GM23338 (cell line): ENCODE data around the gene MAP1B. TPM values are rescaled to one million over a fixed set of nuclear protein-coding genes. Genes with fewer than 3 reads are reported as not detected.

Experiments
- ATAC-seq: fragments of 200-7000 bp; cut with Tn5 transposase; 3 replicates; pipeline ENCODE4 v1.9.1; 2020
- DNase-seq: peaks from one replicate; pipeline ENCODE4 v3.0.0-alpha.2; 2015; ENCODE audit warnings: low spot score
- H2AFZ ChIP-seq: fragments of 200-600 bp; sonication (generic); 2 replicates; pipeline ENCODE4 v1.8.0; 2016; ENCODE audit warnings: antibody characterized with exemption, mild to moderate bottlenecking, moderate library complexity
- H3F3A ChIP-seq: fragments of 200-600 bp; sonication (generic); replicated peaks from 2 replicates; pipeline ENCODE4 v1.8.0; 2017; ENCODE audit warnings: antibody characterized with exemption, mixed run types, low read depth
- H3K27ac ChIP-seq: fragments of 200-600 bp; sonication (generic); 2 replicates; pipeline ENCODE4 v1.6.1; 2016; ENCODE audit warnings: low read depth
- H3K27me3 ChIP-seq: fragments of 200-600 bp; sonication (generic); 2 replicates; pipeline ENCODE4 v1.8.0; 2016; ENCODE audit warnings: mild to moderate bottlenecking, mixed run types, moderate library complexity; ENCODE audit not compliant: insufficient read depth
- H3K36me3 ChIP-seq: fragments of 200-600 bp; sonication (generic); 2 replicates; pipeline ENCODE4 v1.8.0; 2016; ENCODE audit warnings: mild to moderate bottlenecking; ENCODE audit not compliant: insufficient read depth
- H3K4me1 ChIP-seq: fragments of 200-600 bp; sonication (generic); 2 replicates; pipeline ENCODE4 v1.8.0; 2016; ENCODE audit warnings: mild to moderate bottlenecking, moderate library complexity; ENCODE audit not compliant: insufficient read depth
- H3K4me2 ChIP-seq: fragments of 200-600 bp; sonication (generic); 2 replicates; pipeline ENCODE4 v1.7.1; 2017; ENCODE audit warnings: mixed run types
- H3K4me3 ChIP-seq: fragments of 200-600 bp; sonication (generic); 2 replicates; pipeline ENCODE4 v1.6.1; 2016; ENCODE audit warnings: mixed run types
- H3K79me2 ChIP-seq: fragments of 200-600 bp; sonication (generic); replicated peaks from 2 replicates; pipeline ENCODE4 v1.8.0; 2017; ENCODE audit warnings: mild to moderate bottlenecking; ENCODE audit not compliant: insufficient read depth
- H3K9me2 ChIP-seq: fragments of 200-600 bp; sonication (generic); 2 replicates; pipeline ENCODE4 v1.8.0; 2017; ENCODE audit not compliant: insufficient read depth
- H4K20me1 ChIP-seq: fragments of 200-600 bp; sonication (generic); replicated peaks from 2 replicates; pipeline ENCODE4 v1.8.0; 2017; ENCODE audit warnings: mild to moderate bottlenecking; ENCODE audit not compliant: insufficient read depth
- H3K27ac Mint-ChIP-seq: 2 replicates; pipeline ENCODE4 v1.8.0; 2020; ENCODE audit warnings: inconsistent platforms, mild to moderate bottlenecking, moderate library complexity, mixed read lengths
- H3K27me3 Mint-ChIP-seq: 3 replicates; pipeline ENCODE4 v1.8.0; 2022; ENCODE audit warnings: low read depth, mild to moderate bottlenecking, moderate library complexity, mixed read lengths, inconsistent platforms; ENCODE audit not compliant: insufficient read depth, poor library complexity
- H3K36me3 Mint-ChIP-seq: 3 replicates; pipeline ENCODE4 v1.8.0; 2021; ENCODE audit warnings: low read depth, mild to moderate bottlenecking, inconsistent platforms, moderate library complexity, mixed read lengths
- H3K4me1 Mint-ChIP-seq: 3 replicates; pipeline ENCODE4 v1.8.0; 2020; ENCODE audit warnings: mild to moderate bottlenecking, inconsistent platforms, mixed read lengths
- H3K4me3 Mint-ChIP-seq: 3 replicates; pipeline ENCODE4 v1.8.0; 2021; ENCODE audit warnings: moderate library complexity, mild to moderate bottlenecking, inconsistent platforms, mixed read lengths
- H3K9me3 Mint-ChIP-seq: 3 replicates; pipeline ENCODE4 v1.8.0; 2020; ENCODE audit warnings: moderate library complexity, mild to moderate bottlenecking, inconsistent platforms, mixed read lengths
- EZH2 ChIP-seq: fragments of 200-600 bp; sonication (generic); IDR thresholded peaks from one replicate; pipeline ENCODE4 v1.8.0; 2017; ENCODE audit warnings: antibody characterized with exemption, mild to moderate bottlenecking, low read depth; ENCODE audit not compliant: unreplicated experiment
- JUNB ChIP-seq: IDR thresholded peaks from one replicate; pipeline ENCODE4 v1.6.1; 2016; ENCODE audit warnings: antibody characterized with exemption; ENCODE audit not compliant: unreplicated experiment
- ZNF114 ChIP-seq: fragments of 250-450 bp; sonication (Bioruptor Pico); IDR thresholded peaks from 2 replicates; pipeline ENCODE4 v1.5.0; 2020; ENCODE audit warnings: mild to moderate bottlenecking, moderate library complexity
- polyA plus RNA-seq: library from polyadenylated mRNA; unstranded; fragments of >200 nt; fragmentation: Nextera tagmentation; extraction: Ambion mirVana; gene quantifications from 2 replicates; pipeline ENCODE4 v1.2.1, GENCODE V29; 2016
- total RNA-seq: library from RNA; depleted of rRNA; stranded (reverse); fragments of >200 nt; shearing (Covaris generic); gene quantifications from 2 replicates; pipeline ENCODE4 v1.2.3, GENCODE V29; 2014
- TF ChIP-seq, protein P1 (sequence below): fragments of 250-450 bp; sonication (Bioruptor Pico); IDR thresholded peaks from 2 replicates; pipeline ENCODE4 v1.5.0; 2020; ENCODE audit warnings: mild to moderate bottlenecking, moderate library complexity
- TF ChIP-seq, protein P2 (sequence below), 2 experiments: fragments of 200-600 bp in 1 of 2; sonication (generic) in 1 of 2; conservative IDR thresholded peaks; 2 replicates each; pipeline versions ENCODE4 v1.5.1 to v1.6.1; 2016 to 2017; ENCODE audit warnings: antibody characterized with exemption in 2 of 2, low read depth in 2 of 2, mild to moderate bottlenecking in 2 of 2, moderate library complexity in 1 of 2

MAP1B gene
- total and polyA plus RNA-seq, 2 experiments from 2014 or later: 148 to 263 TPM

DNA sequence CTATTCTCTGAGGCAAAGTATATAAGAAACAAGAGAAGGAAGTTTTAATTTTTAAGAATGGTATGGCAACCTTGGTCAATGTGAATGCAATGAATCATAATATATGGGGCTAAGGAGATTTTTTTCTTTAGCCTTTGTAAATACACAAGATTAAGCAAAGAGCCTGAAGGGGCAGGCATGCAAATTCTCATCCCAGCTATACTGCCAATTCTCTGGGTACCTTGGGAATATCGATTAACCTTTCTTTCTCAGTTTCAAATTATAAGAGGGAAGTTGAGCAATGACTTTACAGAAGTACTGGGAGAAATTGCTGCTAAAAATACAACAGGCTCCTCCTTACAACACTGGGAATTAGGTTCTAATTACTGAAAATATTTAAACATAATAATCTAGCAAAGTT, 115.2 kb downstream of the MAP1B start:
- H3K36me3 ChIP-seq: peaks cover 47% of the 10 kb centered on the region
- no peak overlapping the region for H3K4me2 ChIP-seq
- no peaks in the 10 kb centered on the region for H3F3A ChIP-seq
- H2AFZ ChIP-seq: no peak overlapping the region
- Mint-ChIP-seq H3K4me3 (no peak overlapping the region), H3K27me3 (no peaks in the 10 kb centered on the region), H3K36me3 (peaks cover 82% of the 10 kb centered on the region), H3K27ac (no peak overlapping the region), H3K4me1 (no peaks in the 10 kb centered on the region; the same call in 2 of the 3 replicates), H3K9me3 (no peaks in the 10 kb centered on the region)
- no peaks in the 10 kb centered on the region; the same call in 1 of the 2 replicates for H3K4me1 ChIP-seq
- H3K9me2 ChIP-seq: no peaks in the 10 kb centered on the region
- H3K27ac ChIP-seq: no peak overlapping the region
- H3K79me2 ChIP-seq: no peaks in the 10 kb centered on the region
- ATAC-seq: no peak
- H4K20me1 ChIP-seq: no peaks in the 10 kb centered on the region
- DNase-seq: no peak
- no peak for TF ChIP-seq JUNB
- TF ChIP-seq ZNF114 (CRISPR knock-in tag): no peak
- TF ChIP-seq, protein P1, sequence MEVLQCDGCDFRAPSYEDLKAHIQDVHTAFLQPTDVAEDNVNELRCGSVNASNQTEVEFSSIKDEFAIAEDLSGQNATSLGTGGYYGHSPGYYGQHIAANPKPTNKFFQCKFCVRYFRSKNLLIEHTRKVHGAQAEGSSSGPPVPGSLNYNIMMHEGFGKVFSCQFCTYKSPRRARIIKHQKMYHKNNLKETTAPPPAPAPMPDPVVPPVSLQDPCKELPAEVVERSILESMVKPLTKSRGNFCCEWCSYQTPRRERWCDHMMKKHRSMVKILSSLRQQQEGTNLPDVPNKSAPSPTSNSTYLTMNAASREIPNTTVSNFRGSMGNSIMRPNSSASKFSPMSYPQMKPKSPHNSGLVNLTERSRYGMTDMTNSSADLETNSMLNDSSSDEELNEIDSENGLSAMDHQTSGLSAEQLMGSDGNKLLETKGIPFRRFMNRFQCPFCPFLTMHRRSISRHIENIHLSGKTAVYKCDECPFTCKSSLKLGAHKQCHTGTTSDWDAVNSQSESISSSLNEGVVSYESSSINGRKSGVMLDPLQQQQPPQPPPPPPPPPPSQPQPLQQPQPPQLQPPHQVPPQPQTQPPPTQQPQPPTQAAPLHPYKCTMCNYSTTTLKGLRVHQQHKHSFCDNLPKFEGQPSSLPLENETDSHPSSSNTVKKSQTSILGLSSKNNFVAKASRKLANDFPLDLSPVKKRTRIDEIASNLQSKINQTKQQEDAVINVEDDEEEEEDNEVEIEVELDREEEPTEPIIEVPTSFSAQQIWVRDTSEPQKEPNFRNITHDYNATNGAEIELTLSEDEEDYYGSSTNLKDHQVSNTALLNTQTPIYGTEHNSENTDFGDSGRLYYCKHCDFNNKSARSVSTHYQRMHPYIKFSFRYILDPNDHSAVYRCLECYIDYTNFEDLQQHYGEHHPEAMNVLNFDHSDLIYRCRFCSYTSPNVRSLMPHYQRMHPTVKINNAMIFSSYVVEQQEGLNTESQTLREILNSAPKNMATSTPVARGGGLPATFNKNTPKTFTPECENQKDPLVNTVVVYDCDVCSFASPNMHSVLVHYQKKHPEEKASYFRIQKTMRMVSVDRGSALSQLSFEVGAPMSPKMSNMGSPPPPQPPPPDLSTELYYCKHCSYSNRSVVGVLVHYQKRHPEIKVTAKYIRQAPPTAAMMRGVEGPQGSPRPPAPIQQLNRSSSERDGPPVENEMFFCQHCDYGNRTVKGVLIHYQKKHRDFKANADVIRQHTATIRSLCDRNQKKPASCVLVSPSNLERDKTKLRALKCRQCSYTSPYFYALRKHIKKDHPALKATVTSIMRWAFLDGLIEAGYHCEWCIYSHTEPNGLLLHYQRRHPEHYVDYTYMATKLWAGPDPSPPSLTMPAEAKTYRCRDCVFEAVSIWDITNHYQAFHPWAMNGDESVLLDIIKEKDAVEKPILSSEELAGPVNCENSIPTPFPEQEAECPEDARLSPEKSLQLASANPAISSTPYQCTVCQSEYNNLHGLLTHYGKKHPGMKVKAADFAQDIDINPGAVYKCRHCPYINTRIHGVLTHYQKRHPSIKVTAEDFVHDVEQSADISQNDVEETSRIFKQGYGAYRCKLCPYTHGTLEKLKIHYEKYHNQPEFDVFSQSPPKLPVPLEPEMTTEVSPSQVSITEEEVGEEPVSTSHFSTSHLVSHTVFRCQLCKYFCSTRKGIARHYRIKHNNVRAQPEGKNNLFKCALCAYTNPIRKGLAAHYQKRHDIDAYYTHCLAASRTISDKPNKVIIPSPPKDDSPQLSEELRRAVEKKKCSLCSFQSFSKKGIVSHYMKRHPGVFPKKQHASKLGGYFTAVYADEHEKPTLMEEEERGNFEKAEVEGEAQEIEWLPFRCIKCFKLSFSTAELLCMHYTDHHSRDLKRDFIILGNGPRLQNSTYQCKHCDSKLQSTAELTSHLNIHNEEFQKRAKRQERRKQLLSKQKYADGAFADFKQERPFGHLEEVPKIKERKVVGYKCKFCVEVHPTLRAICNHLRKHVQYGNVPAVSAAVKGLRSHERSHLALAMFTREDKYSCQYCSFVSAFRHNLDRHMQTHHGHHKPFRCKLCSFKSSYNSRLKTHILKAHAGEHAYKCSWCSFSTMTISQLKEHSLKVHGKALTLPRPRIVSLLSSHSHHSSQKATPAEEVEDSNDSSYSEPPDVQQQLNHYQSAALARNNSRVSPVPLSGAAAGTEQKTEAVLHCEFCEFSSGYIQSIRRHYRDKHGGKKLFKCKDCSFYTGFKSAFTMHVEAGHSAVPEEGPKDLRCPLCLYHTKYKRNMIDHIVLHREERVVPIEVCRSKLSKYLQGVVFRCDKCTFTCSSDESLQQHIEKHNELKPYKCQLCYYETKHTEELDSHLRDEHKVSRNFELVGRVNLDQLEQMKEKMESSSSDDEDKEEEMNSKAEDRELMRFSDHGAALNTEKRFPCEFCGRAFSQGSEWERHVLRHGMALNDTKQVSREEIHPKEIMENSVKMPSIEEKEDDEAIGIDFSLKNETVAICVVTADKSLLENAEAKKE (CRISPR knock-in tag): no peak
- H3K4me3 ChIP-seq: no peak overlapping the region
- no peaks in the 10 kb centered on the region for H3K27me3 ChIP-seq

DNA sequence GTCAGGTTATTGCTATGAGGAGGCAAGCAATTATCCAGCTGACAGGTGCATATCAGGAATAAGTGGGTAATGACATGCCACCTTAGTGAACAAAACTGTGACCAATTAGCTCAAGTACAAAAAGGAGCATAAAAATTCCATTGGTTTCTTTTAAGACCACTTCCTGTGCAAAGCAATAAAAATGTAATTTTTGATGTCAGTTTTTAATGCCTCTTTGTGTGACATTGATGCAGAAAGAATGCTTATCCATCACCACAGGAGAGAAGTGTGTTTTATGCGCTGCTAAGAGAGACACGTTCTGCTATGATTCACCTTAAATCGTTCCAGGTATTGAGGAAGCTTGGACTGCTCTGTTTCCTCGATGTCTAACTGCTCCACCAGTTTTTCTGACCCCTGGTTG, 116.1 kb downstream of the MAP1B start:
- Histone ChIP-seq H3K27ac (no peak overlapping the region), H3K27me3 (no peaks in the 10 kb centered on the region), H3K4me3 (no peak overlapping the region), H3K9me2 (no peaks in the 10 kb centered on the region), H4K20me1 (no peaks in the 10 kb centered on the region), H3K79me2 (no peaks in the 10 kb centered on the region), H3F3A (no peaks in the 10 kb centered on the region), H2AFZ (no peak overlapping the region), H3K4me2 (no peak overlapping the region), H3K4me1 (no peaks in the 10 kb centered on the region), H3K36me3 (peaks cover 47% of the 10 kb centered on the region)
- H3K36me3 Mint-ChIP-seq: peaks cover 80% of the 10 kb centered on the region
- no peak for DNase-seq
- H3K27ac Mint-ChIP-seq: no peak overlapping the region
- no peak for ATAC-seq
- no peak overlapping the region for H3K4me3 Mint-ChIP-seq
- H3K9me3 Mint-ChIP-seq: no peaks in the 10 kb centered on the region
- no peaks in the 10 kb centered on the region for H3K4me1 Mint-ChIP-seq
- H3K27me3 Mint-ChIP-seq: no peaks in the 10 kb centered on the region
- TF ChIP-seq, protein P2, sequence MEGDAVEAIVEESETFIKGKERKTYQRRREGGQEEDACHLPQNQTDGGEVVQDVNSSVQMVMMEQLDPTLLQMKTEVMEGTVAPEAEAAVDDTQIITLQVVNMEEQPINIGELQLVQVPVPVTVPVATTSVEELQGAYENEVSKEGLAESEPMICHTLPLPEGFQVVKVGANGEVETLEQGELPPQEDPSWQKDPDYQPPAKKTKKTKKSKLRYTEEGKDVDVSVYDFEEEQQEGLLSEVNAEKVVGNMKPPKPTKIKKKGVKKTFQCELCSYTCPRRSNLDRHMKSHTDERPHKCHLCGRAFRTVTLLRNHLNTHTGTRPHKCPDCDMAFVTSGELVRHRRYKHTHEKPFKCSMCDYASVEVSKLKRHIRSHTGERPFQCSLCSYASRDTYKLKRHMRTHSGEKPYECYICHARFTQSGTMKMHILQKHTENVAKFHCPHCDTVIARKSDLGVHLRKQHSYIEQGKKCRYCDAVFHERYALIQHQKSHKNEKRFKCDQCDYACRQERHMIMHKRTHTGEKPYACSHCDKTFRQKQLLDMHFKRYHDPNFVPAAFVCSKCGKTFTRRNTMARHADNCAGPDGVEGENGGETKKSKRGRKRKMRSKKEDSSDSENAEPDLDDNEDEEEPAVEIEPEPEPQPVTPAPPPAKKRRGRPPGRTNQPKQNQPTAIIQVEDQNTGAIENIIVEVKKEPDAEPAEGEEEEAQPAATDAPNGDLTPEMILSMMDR (conservative IDR thresholded peaks at IDR 0.05; ENCODE audit: low read depth in 2 of 2): no peak
- TF ChIP-seq EZH2: no peak
